HFFc6 (cell line): ENCODE measurements around the gene PSTPIP2. TPM values are rescaled to one million over a fixed set of nuclear protein-coding genes. Genes with fewer than 3 reads are reported as not detected.
"Not testable (repeated sequence)": the region's sequence is repeated elsewhere in the genome, so short reads cannot be mapped to it uniquely, and the experiment has no call there.

Experiments
- DNase-seq: peaks from one replicate; pipeline ENCODE4 v3.0.0-alpha.2; 2018
- H3K27ac Mint-ChIP-seq: 2 replicates; pipeline ENCODE4 v1.8.0; 2020; ENCODE audit warnings: mild to moderate bottlenecking, mixed read lengths
- H3K27me3 Mint-ChIP-seq: 2 replicates; pipeline ENCODE4 v1.8.0; 2021; ENCODE audit warnings: mild to moderate bottlenecking, moderate library complexity, mixed read lengths; ENCODE audit not compliant: insufficient read depth
- H3K36me3 Mint-ChIP-seq: 2 replicates; pipeline ENCODE4 v1.8.0; 2021; ENCODE audit warnings: low read depth, mixed read lengths
- H3K4me1 Mint-ChIP-seq: 2 replicates; pipeline ENCODE4 v1.8.0; 2020; ENCODE audit warnings: low read depth, mixed read lengths
- H3K4me3 Mint-ChIP-seq: 2 replicates; pipeline ENCODE4 v1.8.0; 2020; ENCODE audit warnings: mild to moderate bottlenecking, moderate library complexity, mixed read lengths
- H3K9me3 Mint-ChIP-seq: 2 replicates; pipeline ENCODE4 v1.8.0; 2020; ENCODE audit warnings: mild to moderate bottlenecking, mixed read lengths
- total RNA-seq, 6 experiments: library from RNA; stranded (reverse); fragmentation: NEBNext Ultra II Directional; extraction: Animal tissue kit (Norgen Biotek cat#: 25700); gene quantifications; 2 replicates in 1 of 6; 3 replicates in 5 of 6; pipeline ENCODE4 v1.2.3, GENCODE V29; 2021
- TF ChIP-seq, protein P1 (sequence below): fragments of 200-600 bp; sonication (generic); IDR thresholded peaks from 2 replicates; pipeline ENCODE4 v1.5.0; 2021; ENCODE audit warnings: antibody characterized with exemption, mild to moderate bottlenecking

Gene PSTPIP2
- total RNA-seq, 6 experiments from 2014 or later = 7.8 to 10.4 (median 8.7) TPM

DNA sequence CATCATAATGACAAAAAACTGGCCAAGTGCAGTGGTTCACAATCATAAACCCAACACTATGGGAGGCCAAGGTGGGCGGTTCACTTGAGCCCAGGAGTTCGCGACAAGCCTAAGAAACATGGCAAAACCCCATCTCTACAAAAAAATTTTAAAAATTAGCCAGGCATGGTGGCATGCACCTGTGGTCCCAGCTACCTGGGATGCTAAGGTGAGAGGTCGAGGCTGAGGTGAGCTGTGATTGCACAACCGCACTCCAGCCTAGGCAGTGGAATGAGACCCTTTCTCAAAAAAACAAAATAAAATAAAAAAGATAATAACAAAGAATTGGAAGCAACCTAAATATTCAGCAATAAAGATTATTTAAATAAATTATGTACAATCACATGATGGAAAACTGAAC, 21.8 kb downstream of the PSTPIP2 start:
- H3K36me3 Mint-ChIP-seq = no peaks in the 10 kb centered on the region
- H3K9me3 Mint-ChIP-seq = no peaks in the 10 kb centered on the region
- no peak for DNase-seq
- H3K4me1 Mint-ChIP-seq = peaks cover 35% of the 10 kb centered on the region
- no peak overlapping the region for H3K27ac Mint-ChIP-seq
- TF ChIP-seq, protein P1, sequence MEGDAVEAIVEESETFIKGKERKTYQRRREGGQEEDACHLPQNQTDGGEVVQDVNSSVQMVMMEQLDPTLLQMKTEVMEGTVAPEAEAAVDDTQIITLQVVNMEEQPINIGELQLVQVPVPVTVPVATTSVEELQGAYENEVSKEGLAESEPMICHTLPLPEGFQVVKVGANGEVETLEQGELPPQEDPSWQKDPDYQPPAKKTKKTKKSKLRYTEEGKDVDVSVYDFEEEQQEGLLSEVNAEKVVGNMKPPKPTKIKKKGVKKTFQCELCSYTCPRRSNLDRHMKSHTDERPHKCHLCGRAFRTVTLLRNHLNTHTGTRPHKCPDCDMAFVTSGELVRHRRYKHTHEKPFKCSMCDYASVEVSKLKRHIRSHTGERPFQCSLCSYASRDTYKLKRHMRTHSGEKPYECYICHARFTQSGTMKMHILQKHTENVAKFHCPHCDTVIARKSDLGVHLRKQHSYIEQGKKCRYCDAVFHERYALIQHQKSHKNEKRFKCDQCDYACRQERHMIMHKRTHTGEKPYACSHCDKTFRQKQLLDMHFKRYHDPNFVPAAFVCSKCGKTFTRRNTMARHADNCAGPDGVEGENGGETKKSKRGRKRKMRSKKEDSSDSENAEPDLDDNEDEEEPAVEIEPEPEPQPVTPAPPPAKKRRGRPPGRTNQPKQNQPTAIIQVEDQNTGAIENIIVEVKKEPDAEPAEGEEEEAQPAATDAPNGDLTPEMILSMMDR = no peak
- H3K27me3 Mint-ChIP-seq = no peaks in the 10 kb centered on the region; the same call in none of the 2 replicates
- H3K4me3 Mint-ChIP-seq = no peak overlapping the region

DNA sequence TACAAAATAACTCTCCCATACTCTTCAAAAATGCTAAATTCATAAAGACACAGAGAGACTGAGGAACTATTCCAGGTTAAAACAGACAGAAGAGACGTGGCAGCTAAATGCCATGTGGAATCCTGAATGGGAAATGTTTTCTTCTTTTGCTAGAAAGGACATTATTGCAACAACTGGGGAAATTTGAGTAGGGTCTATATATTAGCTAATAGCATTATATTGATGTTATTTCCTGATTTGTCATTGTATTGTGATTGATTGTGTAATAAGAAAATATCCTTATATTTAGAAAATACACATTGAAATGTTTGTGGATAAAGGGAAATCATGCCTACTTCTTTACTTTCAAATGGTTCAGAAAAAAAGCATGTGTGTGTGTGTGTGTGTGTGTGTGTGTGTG, 23.4 kb downstream of the PSTPIP2 start:
- H3K9me3 Mint-ChIP-seq = no peaks in the 10 kb centered on the region
- no peak overlapping the region for H3K4me3 Mint-ChIP-seq
- H3K27ac Mint-ChIP-seq = no peak overlapping the region

DNA sequence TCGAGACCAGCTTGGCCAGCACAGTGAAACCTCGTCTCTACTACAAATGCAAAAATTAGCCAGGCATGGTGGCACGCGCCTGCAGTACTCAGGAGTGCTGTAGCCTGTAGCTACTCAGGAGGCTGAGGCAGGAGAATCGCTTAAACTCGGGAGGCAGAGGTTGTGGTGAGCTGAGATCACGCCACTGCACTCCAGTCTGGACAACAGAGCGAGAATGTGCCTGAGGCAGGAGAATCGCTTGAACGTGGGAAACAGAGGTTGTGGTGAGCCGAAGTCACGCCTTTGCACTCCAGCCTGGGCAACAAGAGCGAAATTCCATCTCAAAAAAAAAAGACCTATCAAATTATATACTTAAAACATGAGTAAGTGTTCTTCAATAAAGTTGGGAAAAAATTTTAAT, 24.7 kb downstream of the PSTPIP2 start:
- not testable (repeated sequence) for H3K36me3 Mint-ChIP-seq, H3K4me3 Mint-ChIP-seq, DNase-seq, H3K9me3 Mint-ChIP-seq, H3K27me3 Mint-ChIP-seq, H3K27ac Mint-ChIP-seq
- peaks cover 17% of the 10 kb centered on the region for H3K4me1 Mint-ChIP-seq

More for the DNA sequence above, 23.4 kb downstream of the PSTPIP2 start:
- DNase-seq = no peak
- Mint-ChIP-seq H3K4me1 (peaks cover 23% of the 10 kb centered on the region), H3K36me3 (no peaks in the 10 kb centered on the region), H3K27me3 (no peaks in the 10 kb centered on the region; the same call in 1 of the 2 replicates)
- TF ChIP-seq, protein P1 = no peak

DNA sequence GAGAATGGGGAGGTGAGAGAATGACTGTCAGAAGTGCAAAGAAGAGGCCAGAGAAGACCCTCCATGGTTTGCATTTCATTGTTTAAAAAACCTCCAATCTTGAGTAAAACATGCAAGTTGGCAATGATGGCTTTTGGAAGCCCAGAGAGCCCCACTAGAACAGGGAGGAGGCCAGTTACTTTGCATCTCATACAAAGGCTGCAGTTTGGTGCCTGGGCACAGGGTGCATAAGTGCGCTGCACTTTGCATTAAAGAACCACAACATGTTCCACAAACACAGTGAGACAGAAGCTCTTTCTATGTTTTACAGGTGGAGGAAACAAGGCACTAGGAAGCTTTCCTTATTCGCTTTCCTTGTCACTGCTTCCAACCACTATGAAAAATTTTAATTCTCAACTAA, 25.4 kb downstream of the PSTPIP2 start:
- H3K27me3 Mint-ChIP-seq = no peaks in the 10 kb centered on the region; the same call in 1 of the 2 replicates
- no peak for DNase-seq
- no peaks in the 10 kb centered on the region for H3K9me3 Mint-ChIP-seq
- TF ChIP-seq, protein P1 = no peak
- no peak overlapping the region for H3K27ac Mint-ChIP-seq
- H3K36me3 Mint-ChIP-seq = no peaks in the 10 kb centered on the region
- peaks cover 15% of the 10 kb centered on the region for H3K4me1 Mint-ChIP-seq
- no peak overlapping the region for H3K4me3 Mint-ChIP-seq

DNA sequence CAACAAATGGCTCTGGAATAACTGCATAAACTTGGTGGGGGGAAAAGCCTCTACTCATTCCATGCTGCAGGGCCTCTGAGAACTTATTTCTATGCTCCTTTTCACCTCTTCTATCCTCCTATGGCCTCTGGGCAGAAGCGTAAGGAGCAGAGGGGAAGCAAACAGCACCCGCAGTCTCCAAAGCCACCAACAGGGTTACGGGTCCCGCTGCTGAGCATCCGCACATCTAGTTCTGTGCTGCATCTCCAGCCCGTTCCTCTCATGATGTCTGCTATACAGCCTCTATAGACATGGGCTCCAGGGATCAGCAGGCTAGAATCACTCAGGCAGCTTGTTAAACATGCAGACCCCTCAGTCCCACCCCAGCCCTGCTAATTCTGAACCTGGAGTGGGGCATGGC, 25.9 kb downstream of the PSTPIP2 start:
- DNase-seq = no peak
- Mint-ChIP-seq H3K4me1 (peaks cover 12% of the 10 kb centered on the region), H3K9me3 (no peaks in the 10 kb centered on the region), H3K4me3 (no peak overlapping the region), H3K27me3 (no peaks in the 10 kb centered on the region; the same call in 1 of the 2 replicates), H3K27ac (no peak overlapping the region), H3K36me3 (no peaks in the 10 kb centered on the region)
- TF ChIP-seq, protein P1 = peak; percentile 26; the same call in 1 of the 2 replicates

DNA sequence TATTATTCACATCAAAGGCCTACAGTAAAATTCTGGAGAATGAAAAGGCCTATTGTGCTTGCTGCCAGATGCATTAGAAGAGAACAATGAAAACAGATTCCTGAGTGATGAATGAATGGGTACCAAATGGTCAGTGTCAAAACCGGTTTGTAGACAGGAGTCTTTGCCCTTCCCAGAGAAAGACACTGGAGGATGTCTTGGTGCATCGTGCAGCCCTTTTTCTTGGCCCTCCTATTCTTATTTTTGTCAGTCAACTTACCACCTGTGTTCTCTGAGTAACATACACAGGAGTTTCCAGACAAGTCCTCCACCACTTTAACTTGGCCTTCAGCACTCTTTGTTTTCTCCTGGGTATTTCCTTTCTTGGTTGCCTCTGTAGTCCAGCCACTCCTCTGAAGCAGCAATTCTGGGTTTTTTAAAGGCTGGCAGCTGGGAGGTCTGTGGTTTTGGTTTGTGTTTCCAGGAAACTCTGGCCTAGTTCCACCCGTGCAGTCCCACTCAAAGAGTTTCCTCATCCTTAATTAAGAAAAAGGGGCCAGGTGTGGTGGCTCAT, 29.4 kb downstream of the PSTPIP2 start:
- Mint-ChIP-seq H3K4me3 (no peak overlapping the region), H3K27me3 (peaks cover 2% of the 10 kb centered on the region; the same call in 1 of the 2 replicates), H3K27ac (no peak overlapping the region), H3K4me1 (peaks cover 12% of the 10 kb centered on the region), H3K36me3 (peaks cover 11% of the 10 kb centered on the region), H3K9me3 (no peaks in the 10 kb centered on the region)
- TF ChIP-seq, protein P1 = no peak
- no peak for DNase-seq
